ENCODE data around the gene CLDN4. TPM values are rescaled to one million over a fixed set of nuclear protein-coding genes. Genes with fewer than 3 reads are reported as not detected.

Gene CLDN4
- total and polyA plus RNA-seq, 4 donors = 0.37 to 2.0 (median 1.3) TPM

- no peak overlapping the region for H3K9ac ChIP-seq (ENCODE audit: low read depth in 1 of 2, low read length in 2 of 2)
- H3K36me3 ChIP-seq (ENCODE audit: control insufficient read depth in 4 of 4, insufficient read depth in 3 of 4, low read depth in 1 of 4, low read length in 3 of 4) = no peaks in the 10 kb centered on the region
- DNase-seq (ENCODE audit: low spot score) = no peak
- H3K4me1 ChIP-seq (ENCODE audit: control insufficient read depth in 4 of 4, insufficient read depth in 4 of 4, low read length in 3 of 4) = peaks cover 11 to 27% (median 20%) of the 10 kb centered on the region in 4 donors
- H3K9me3 ChIP-seq (ENCODE audit: control insufficient read depth in 4 of 4, low read length in 3 of 4) = no peaks in the 10 kb centered on the region
- TF ChIP-seq MAX (IDR thresholded peaks at IDR 0.05) (no peak), NR2F2 (IDR thresholded peaks at IDR 0.05) (peak; percentile 93), YY1 (IDR thresholded peaks at IDR 0.05) (peak; percentile 78), HNF4A (conservative IDR thresholded peaks at IDR 0.05) (peak; percentile 82 to 84), EGR1 (IDR thresholded peaks at IDR 0.05; ENCODE audit: low read depth in 2 of 2) (no peak), TAF1 (conservative IDR thresholded peaks at IDR 0.05) (no peak), SP1 (IDR thresholded peaks at IDR 0.05) (peak; percentile 85), GABPA (IDR thresholded peaks at IDR 0.05 in 1 of 2, conservative IDR thresholded peaks at IDR 0.05 in 1 of 2) (no peak), FOXA2 (IDR thresholded peaks at IDR 0.05) (no peak), FOXA1 (IDR thresholded peaks at IDR 0.05) (no peak), ZBTB33 (IDR thresholded peaks at IDR 0.05) (no peak), RXRA (IDR thresholded peaks at IDR 0.05) (peak; percentile 95 to 98), HNF4G (IDR thresholded peaks at IDR 0.05) (peak; percentile 63), RAD21 (IDR thresholded peaks at IDR 0.05) (peak; percentile 25 to 54), CTCF (IDR thresholded peaks at IDR 0.05; ENCODE audit: low read depth, low read length, missing input control) (no peak), ATF3 (IDR thresholded peaks at IDR 0.05) (peak; percentile 47), JUND (IDR thresholded peaks at IDR 0.05) (peak; percentile 7 to 30), REST (IDR thresholded peaks at IDR 0.05) (no peak)
- no peak overlapping the region for H3K4me3 ChIP-seq (ENCODE audit: low read depth in 1 of 3, low read length in 3 of 3)
- 30% methylated on average over 18 of the region's 18 CpGs for WGBS
- no peaks in the 10 kb centered on the region for H3K27me3 ChIP-seq (ENCODE audit: control insufficient read depth in 4 of 4, insufficient read depth in 4 of 4, low read length in 3 of 4)
- peak overlapping the region; percentile 67 to 70 for H3K27ac ChIP-seq (ENCODE audit: low read depth in 1 of 2, low read length in 2 of 2)
These were observed 49.3 kb downstream of the CLDN4 start for GRCh38 chr7:73879977-73880681.

Data from liver (tissue), 9 donors.